Liver (tissue), 9 donors: ENCODE measurements around the gene PKMYT1. TPM values are rescaled to one million over a fixed set of nuclear protein-coding genes. Genes with fewer than 3 reads are reported as not detected.

Source experiments
- DNase-seq: peaks from one replicate; pipeline ENCODE4 v3.0.0-alpha.2; 2017; ENCODE audit warnings: low spot score
- H3K27ac ChIP-seq, 2 donors: one replicate each; pipeline ENCODE4 v1.7.0; 2013; ENCODE audit warnings: inconsistent platforms in 2 of 2, low read length in 2 of 2, control low read depth in 1 of 2, low read depth in 1 of 2, mild to moderate bottlenecking in 1 of 2
- H3K27me3 ChIP-seq, 4 donors: one replicate each; pipeline versions ENCODE4 v1.6.1 to v1.7.0; 2013; ENCODE audit warnings: low read length in 3 of 4, inconsistent platforms in 1 of 4, mild to moderate bottlenecking in 1 of 4, moderate library complexity in 1 of 4; ENCODE audit not compliant: control insufficient read depth in 4 of 4, insufficient read depth in 4 of 4
- H3K36me3 ChIP-seq, 4 donors: one replicate each; pipeline versions ENCODE4 v1.6.1 to v1.7.0; 2013; ENCODE audit warnings: low read length in 3 of 4, mild to moderate bottlenecking in 3 of 4, low read depth in 1 of 4, moderate library complexity in 1 of 4; ENCODE audit not compliant: control insufficient read depth in 4 of 4, insufficient read depth in 3 of 4
- H3K4me1 ChIP-seq, 4 donors: one replicate each; pipeline versions ENCODE4 v1.6.1 to v1.7.0; 2013; ENCODE audit warnings: low read length in 3 of 4, mild to moderate bottlenecking in 3 of 4, moderate library complexity in 1 of 4; ENCODE audit not compliant: control insufficient read depth in 4 of 4, insufficient read depth in 4 of 4
- H3K4me3 ChIP-seq, 3 donors: one replicate each; pipeline versions ENCODE4 v1.6.1 to v1.7.0; 2013; ENCODE audit warnings: low read length in 3 of 3, control low read depth in 1 of 3, low read depth in 1 of 3, mild to moderate bottlenecking in 1 of 3
- H3K9ac ChIP-seq, 2 donors: one replicate each; pipeline ENCODE4 v1.7.0; 2013; ENCODE audit warnings: low read length in 2 of 2, mild to moderate bottlenecking in 2 of 2, moderate library complexity in 2 of 2, control low read depth in 1 of 2, low read depth in 1 of 2
- H3K9me3 ChIP-seq, 4 donors: one replicate each; pipeline versions ENCODE4 v1.6.1 to v1.7.0; 2013; ENCODE audit warnings: low read length in 3 of 4; ENCODE audit not compliant: control insufficient read depth in 4 of 4
- EGR1 ChIP-seq, 2 donors: IDR thresholded peaks; 2 replicates each; pipeline ENCODE4 v1.6.1; 2016 to 2018; ENCODE audit warnings: antibody characterized with exemption in 2 of 2, low read depth in 2 of 2
- FOXA1 ChIP-seq: IDR thresholded peaks from 2 replicates; pipeline ENCODE4 v1.6.1; 2016; ENCODE audit warnings: antibody characterized with exemption
- FOXA2 ChIP-seq: IDR thresholded peaks from 2 replicates; pipeline ENCODE4 v1.6.1; 2016; ENCODE audit warnings: antibody characterized with exemption
- GABPA ChIP-seq, 2 donors: IDR thresholded peaks in 1 of 2; conservative IDR thresholded peaks in 1 of 2; 2 replicates each; pipeline ENCODE4 v1.6.1; 2016; ENCODE audit warnings: antibody characterized with exemption in 2 of 2, mild to moderate bottlenecking in 1 of 2, moderate library complexity in 1 of 2
- HNF4A ChIP-seq, 2 donors: conservative IDR thresholded peaks; 2 replicates each; pipeline ENCODE4 v1.6.1; 2016; ENCODE audit warnings: antibody characterized with exemption in 2 of 2, mild to moderate bottlenecking in 2 of 2
- HNF4G ChIP-seq: IDR thresholded peaks from 2 replicates; pipeline ENCODE4 v1.6.1; 2016; ENCODE audit warnings: antibody characterized with exemption
- JUND ChIP-seq, 2 donors: IDR thresholded peaks; 2 replicates each; pipeline ENCODE4 v1.6.1; 2016; ENCODE audit warnings: antibody characterized with exemption in 2 of 2
- NR2F2 ChIP-seq: IDR thresholded peaks from 2 replicates; pipeline ENCODE4 v1.6.1; 2016; ENCODE audit warnings: antibody characterized with exemption
- RAD21 ChIP-seq, 2 donors: IDR thresholded peaks; 2 replicates each; pipeline ENCODE4 v1.6.1; 2016; ENCODE audit warnings: antibody characterized with exemption in 2 of 2, mild to moderate bottlenecking in 2 of 2
- RXRA ChIP-seq, 2 donors: IDR thresholded peaks; 2 replicates each; pipeline ENCODE4 v1.6.1; 2017 to 2018; ENCODE audit warnings: antibody characterized with exemption in 2 of 2, mild to moderate bottlenecking in 1 of 2
- SP1 ChIP-seq: IDR thresholded peaks from 2 replicates; pipeline ENCODE4 v1.6.1; 2018; ENCODE audit warnings: antibody characterized with exemption, mild to moderate bottlenecking
- TAF1 ChIP-seq: conservative IDR thresholded peaks from 2 replicates; pipeline ENCODE4 v1.6.1; 2016; ENCODE audit warnings: antibody characterized with exemption, mild to moderate bottlenecking
- YY1 ChIP-seq: IDR thresholded peaks from 2 replicates; pipeline ENCODE4 v1.6.1; 2016; ENCODE audit warnings: antibody characterized with exemption, mild to moderate bottlenecking
- WGBS: extraction: QIAGEN DNeasy Blood & Tissue Kit; methylation state at CpG from one replicate; pipeline ENCODE4 v1.1.7; 2013; 5-methylcytosine and 5-hydroxymethylcytosine counted together
- polyA plus RNA-seq, 2 donors: library from polyadenylated mRNA; stranded (reverse) in 1 of 2; unstranded in 1 of 2; fragments of 200-250 nt in 1 of 2; fragments of >200 nt in 1 of 2; fragmentation: Nextera tagmentation in 1 of 2; extraction: Ambion mirVana in 1 of 2; gene quantifications; one replicate each; pipeline versions ENCODE4 v1.2.1 to v1.2.3, GENCODE V29; 2013 to 2015
- total RNA-seq, 2 donors: library from RNA; depleted of rRNA; stranded (reverse); fragments of >200 nt; gene quantifications; one replicate each; pipeline ENCODE4 v1.2.3, GENCODE V29; 2014
- TF ChIP-seq, protein P1 (sequence below): IDR thresholded peaks from 2 replicates; pipeline ENCODE4 v1.6.1; 2016; ENCODE audit warnings: antibody characterized with exemption, mild to moderate bottlenecking
- TF ChIP-seq, protein P2 (sequence below): IDR thresholded peaks from 2 replicates; pipeline ENCODE4 v1.6.1; 2016; ENCODE audit warnings: antibody characterized with exemption
- TF ChIP-seq, protein P3 (sequence below): IDR thresholded peaks from 2 replicates; pipeline ENCODE4 v1.6.1; 2016; ENCODE audit warnings: antibody characterized with exemption
- TF ChIP-seq, protein P4 (sequence below): IDR thresholded peaks from 2 replicates; pipeline ENCODE4 v1.6.1; 2016; ENCODE audit warnings: antibody characterized with exemption
- TF ChIP-seq, protein P5 (sequence below): fragments of 150-350 bp; IDR thresholded peaks from 2 replicates; pipeline ENCODE4 v1.5.1; 2017; ENCODE audit warnings: improper control_type of control experiment, low read depth, low read length; ENCODE audit not compliant: missing input control
- donor health status: healthy.
- donor health status: healthy.
- donor health status: healthy.
- donor health status: healthy.
- donor health status: healthy.

PKMYT1 gene
- total and polyA plus RNA-seq, 4 donors: 0.50 to 15.8 (median 2.6) TPM

DNA sequence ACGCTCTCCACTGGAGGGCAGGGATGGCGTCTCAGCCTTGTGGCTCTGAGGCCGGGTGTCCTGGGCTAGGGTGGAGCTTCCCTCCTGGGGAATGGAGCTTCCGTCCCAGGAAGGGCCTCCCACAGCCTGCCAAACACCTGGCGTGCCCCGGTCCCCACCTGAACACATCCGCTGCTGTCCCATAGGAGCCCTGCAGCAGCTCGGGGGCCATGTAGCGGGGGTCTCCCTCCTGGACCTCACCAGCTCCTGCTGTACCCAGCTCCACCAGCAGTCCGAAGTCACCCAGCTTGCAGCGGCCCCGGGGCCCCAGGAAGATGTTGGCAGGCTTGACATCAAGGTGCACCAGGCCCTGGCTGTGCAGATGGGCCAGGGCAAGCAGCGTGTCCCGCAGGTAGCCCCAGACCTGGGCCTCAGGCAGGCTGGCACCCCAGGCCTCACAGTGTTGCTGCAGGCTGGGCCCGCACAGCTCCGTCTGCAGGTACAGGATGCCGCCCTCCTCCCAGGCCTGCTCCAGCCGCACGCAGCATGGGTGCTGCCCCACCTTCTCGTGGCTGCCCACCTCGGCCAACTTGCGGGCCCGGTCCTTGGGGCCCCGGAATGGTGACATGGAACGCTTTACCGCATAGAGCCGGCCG, 5.0 kb downstream of the PKMYT1 start:
- no peaks in the 10 kb centered on the region for H3K36me3 ChIP-seq
- peaks cover 9 to 24% (median 10%) of the 10 kb centered on the region in 4 donors for H3K4me1 ChIP-seq
- DNase-seq: no peak
- H3K9me3 ChIP-seq: no peaks in the 10 kb centered on the region
- TF ChIP-seq HNF4G (no peak), JUND (IDR thresholded peaks at IDR 0.05) (no peak), FOXA1 (no peak), GABPA (IDR thresholded peaks at IDR 0.05 in 1 of 2, conservative IDR thresholded peaks at IDR 0.05 in 1 of 2) (no peak), EGR1 (IDR thresholded peaks at IDR 0.05; ENCODE audit: low read depth in 2 of 2) (no peak), HNF4A (conservative IDR thresholded peaks at IDR 0.05) (no peak), RAD21 (IDR thresholded peaks at IDR 0.05) (no peak)
- TF ChIP-seq, protein P1, sequence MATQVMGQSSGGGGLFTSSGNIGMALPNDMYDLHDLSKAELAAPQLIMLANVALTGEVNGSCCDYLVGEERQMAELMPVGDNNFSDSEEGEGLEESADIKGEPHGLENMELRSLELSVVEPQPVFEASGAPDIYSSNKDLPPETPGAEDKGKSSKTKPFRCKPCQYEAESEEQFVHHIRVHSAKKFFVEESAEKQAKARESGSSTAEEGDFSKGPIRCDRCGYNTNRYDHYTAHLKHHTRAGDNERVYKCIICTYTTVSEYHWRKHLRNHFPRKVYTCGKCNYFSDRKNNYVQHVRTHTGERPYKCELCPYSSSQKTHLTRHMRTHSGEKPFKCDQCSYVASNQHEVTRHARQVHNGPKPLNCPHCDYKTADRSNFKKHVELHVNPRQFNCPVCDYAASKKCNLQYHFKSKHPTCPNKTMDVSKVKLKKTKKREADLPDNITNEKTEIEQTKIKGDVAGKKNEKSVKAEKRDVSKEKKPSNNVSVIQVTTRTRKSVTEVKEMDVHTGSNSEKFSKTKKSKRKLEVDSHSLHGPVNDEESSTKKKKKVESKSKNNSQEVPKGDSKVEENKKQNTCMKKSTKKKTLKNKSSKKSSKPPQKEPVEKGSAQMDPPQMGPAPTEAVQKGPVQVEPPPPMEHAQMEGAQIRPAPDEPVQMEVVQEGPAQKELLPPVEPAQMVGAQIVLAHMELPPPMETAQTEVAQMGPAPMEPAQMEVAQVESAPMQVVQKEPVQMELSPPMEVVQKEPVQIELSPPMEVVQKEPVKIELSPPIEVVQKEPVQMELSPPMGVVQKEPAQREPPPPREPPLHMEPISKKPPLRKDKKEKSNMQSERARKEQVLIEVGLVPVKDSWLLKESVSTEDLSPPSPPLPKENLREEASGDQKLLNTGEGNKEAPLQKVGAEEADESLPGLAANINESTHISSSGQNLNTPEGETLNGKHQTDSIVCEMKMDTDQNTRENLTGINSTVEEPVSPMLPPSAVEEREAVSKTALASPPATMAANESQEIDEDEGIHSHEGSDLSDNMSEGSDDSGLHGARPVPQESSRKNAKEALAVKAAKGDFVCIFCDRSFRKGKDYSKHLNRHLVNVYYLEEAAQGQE: no peak
- TF ChIP-seq, protein P2, sequence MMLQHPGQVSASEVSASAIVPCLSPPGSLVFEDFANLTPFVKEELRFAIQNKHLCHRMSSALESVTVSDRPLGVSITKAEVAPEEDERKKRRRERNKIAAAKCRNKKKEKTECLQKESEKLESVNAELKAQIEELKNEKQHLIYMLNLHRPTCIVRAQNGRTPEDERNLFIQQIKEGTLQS: no peak
- 97% methylated on average over 28 of the region's 28 CpGs for WGBS
- peaks cover 0 to 2% (median 0%) of the 10 kb centered on the region in 4 donors for H3K27me3 ChIP-seq
- no peak overlapping the region for H3K9ac ChIP-seq
- H3K4me3 ChIP-seq: no peak overlapping the region
- H3K27ac ChIP-seq: no peak overlapping the region

DNA sequence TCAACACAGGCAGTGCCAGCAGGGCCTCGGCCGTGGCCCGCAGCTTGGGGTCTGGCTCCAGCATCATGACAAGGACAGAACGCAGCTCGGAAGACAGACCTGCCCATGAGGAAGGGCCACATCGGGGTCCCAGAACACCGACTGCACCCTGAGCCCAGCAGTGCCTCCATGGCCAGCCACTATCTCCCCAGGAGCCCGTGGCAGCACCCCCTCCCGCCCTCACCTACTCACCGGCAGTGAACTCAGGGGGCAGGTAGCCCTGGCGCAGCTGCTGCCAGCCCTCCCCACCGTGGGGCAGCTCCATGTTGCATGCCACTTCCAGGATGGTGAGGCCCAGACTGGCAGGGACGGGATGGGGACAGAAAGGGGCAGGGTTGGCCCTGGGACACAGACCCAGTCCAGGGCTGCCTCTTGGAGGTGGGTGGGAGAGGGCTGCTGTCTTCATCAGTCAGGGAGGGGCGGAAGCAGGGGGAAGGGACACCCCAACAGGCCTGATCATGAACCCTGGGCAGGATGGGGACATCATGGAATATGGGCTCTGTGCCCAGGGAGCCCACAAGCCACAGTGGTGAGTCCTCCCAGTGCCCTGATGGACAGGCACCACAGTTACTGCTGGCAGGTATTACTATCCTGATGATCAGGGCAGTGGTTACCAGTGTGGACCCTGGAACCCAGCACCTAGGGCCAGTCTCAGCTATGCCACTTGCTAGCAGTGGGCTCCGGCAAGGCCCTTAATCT, 5.8 kb downstream of the PKMYT1 start:
- peaks cover 0 to 2% (median 0%) of the 10 kb centered on the region in 4 donors for H3K27me3 ChIP-seq
- H3K9ac ChIP-seq: no peak overlapping the region
- no peak for TF ChIP-seq SP1
- no peak for TF ChIP-seq EGR1 (IDR thresholded peaks at IDR 0.05; ENCODE audit: low read depth in 2 of 2)
- TF ChIP-seq FOXA1: no peak
- no peak for TF ChIP-seq NR2F2
- TF ChIP-seq, protein P1: no peak
- TF ChIP-seq HNF4G: no peak
- TF ChIP-seq GABPA (IDR thresholded peaks at IDR 0.05 in 1 of 2, conservative IDR thresholded peaks at IDR 0.05 in 1 of 2): no peak
- TF ChIP-seq, protein P3, sequence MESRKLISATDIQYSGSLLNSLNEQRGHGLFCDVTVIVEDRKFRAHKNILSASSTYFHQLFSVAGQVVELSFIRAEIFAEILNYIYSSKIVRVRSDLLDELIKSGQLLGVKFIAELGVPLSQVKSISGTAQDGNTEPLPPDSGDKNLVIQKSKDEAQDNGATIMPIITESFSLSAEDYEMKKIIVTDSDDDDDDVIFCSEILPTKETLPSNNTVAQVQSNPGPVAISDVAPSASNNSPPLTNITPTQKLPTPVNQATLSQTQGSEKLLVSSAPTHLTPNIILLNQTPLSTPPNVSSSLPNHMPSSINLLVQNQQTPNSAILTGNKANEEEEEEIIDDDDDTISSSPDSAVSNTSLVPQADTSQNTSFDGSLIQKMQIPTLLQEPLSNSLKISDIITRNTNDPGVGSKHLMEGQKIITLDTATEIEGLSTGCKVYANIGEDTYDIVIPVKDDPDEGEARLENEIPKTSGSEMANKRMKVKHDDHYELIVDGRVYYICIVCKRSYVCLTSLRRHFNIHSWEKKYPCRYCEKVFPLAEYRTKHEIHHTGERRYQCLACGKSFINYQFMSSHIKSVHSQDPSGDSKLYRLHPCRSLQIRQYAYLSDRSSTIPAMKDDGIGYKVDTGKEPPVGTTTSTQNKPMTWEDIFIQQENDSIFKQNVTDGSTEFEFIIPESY: no peak
- TF ChIP-seq YY1: no peak
- TF ChIP-seq, protein P4, sequence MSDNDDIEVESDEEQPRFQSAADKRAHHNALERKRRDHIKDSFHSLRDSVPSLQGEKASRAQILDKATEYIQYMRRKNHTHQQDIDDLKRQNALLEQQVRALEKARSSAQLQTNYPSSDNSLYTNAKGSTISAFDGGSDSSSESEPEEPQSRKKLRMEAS: no peak
- TF ChIP-seq HNF4A (conservative IDR thresholded peaks at IDR 0.05): no peak
- TF ChIP-seq, protein P2: no peak
- TF ChIP-seq, protein P5, sequence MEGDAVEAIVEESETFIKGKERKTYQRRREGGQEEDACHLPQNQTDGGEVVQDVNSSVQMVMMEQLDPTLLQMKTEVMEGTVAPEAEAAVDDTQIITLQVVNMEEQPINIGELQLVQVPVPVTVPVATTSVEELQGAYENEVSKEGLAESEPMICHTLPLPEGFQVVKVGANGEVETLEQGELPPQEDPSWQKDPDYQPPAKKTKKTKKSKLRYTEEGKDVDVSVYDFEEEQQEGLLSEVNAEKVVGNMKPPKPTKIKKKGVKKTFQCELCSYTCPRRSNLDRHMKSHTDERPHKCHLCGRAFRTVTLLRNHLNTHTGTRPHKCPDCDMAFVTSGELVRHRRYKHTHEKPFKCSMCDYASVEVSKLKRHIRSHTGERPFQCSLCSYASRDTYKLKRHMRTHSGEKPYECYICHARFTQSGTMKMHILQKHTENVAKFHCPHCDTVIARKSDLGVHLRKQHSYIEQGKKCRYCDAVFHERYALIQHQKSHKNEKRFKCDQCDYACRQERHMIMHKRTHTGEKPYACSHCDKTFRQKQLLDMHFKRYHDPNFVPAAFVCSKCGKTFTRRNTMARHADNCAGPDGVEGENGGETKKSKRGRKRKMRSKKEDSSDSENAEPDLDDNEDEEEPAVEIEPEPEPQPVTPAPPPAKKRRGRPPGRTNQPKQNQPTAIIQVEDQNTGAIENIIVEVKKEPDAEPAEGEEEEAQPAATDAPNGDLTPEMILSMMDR: no peak
- TF ChIP-seq FOXA2: no peak
- no peak for TF ChIP-seq JUND (IDR thresholded peaks at IDR 0.05)
- no peak for TF ChIP-seq RXRA (IDR thresholded peaks at IDR 0.05)
- TF ChIP-seq RAD21 (IDR thresholded peaks at IDR 0.05): no peak
- no peak for TF ChIP-seq TAF1
- DNase-seq: no peak
- H3K4me3 ChIP-seq: no peak overlapping the region
- WGBS: 96% methylated on average over 15 of the region's 15 CpGs
- H3K27ac ChIP-seq: no peak overlapping the region
- peaks cover 8 to 25% (median 14%) of the 10 kb centered on the region in 4 donors for H3K4me1 ChIP-seq
- no peaks in the 10 kb centered on the region for H3K36me3 ChIP-seq
- H3K9me3 ChIP-seq: no peaks in the 10 kb centered on the region
